ENCODE data around the gene STRIT1. TPM values are rescaled to one million over a fixed set of nuclear protein-coding genes. Genes with fewer than 3 reads are reported as not detected.

Gene STRIT1
- total and polyA plus RNA-seq, 7 experiments from 2014 or later = not detected

DNA sequence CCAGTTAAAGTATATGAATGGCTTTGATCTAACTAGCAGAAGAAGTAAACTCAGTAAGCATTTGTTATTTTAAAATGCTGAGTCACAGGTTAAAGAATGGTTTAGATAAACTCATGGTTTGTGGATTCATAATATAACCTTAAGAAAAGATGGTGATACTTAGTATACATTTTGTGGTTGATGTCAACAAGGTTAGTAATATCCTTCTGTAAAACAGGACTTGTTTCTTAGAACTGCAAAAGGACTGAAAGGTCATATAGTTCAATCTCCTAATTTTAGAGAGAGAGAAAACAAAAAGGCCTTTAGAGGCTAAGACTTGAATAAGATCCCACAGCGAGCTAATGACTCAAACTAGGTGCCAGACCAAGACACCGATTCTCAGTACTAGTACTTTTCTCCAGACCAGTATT, 50.0 kb downstream of the STRIT1 start:
- ChIA-PET POLR2A (no interaction called here), CTCF (no interaction called here)
- DNase-seq (no peak), ATAC-seq (no peak)
- H3K4me1 ChIP-seq (ENCODE audit: control insufficient read depth in 2 of 2, insufficient read depth in 2 of 2, low read length in 2 of 2) = no peaks in the 10 kb centered on the region
- Mint-ChIP-seq H3K4me1 (no peaks in the 10 kb centered on the region), H3K4me3 (no peak overlapping the region), H3K27me3 (peaks cover 0 to 17% (median 0%) of the 10 kb centered on the region in 5 donors), H3K9me3 (peaks cover 0 to 6% (median 2%) of the 10 kb centered on the region in 11 donors), H3K27ac (no peak overlapping the region), H3K36me3 (no peaks in the 10 kb centered on the region)
- H3K27me3 ChIP-seq (ENCODE audit: control insufficient read depth in 2 of 2, insufficient read depth in 2 of 2, low read length in 2 of 2) = no peaks in the 10 kb centered on the region
- intact Hi-C loops (cut with micrococcal nuclease) = no loop called here
- H3K36me3 ChIP-seq (ENCODE audit: control insufficient read depth in 2 of 3, insufficient read depth in 3 of 3, low read length in 3 of 3) = no peaks in the 10 kb centered on the region
- no peak overlapping the region for H3K4me3 ChIP-seq (ENCODE audit: low read length)
- H3K27ac ChIP-seq (ENCODE audit: low read depth, low read length) = no peak overlapping the region
- no peaks in the 10 kb centered on the region for H3K9me3 ChIP-seq (ENCODE audit: control insufficient read depth in 2 of 3, low read length in 3 of 3)

DNA sequence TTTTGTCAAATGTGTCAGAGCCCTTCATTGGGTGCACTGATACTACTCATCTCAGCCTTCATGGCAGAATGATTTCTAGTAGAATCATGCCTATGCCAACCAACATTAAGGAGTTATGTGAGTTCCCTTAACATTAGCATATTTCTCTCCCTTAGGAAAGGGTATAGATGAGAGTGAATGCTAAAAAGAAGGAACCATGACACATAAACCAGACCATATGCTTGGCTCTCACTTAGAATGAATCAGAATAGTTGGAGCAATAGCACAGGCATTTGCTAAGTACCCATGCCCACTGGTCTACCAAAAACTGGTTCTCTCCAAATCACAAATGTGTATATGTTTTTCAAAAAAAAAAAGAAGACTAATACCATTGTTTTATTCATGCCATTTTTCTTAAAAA, 51.1 kb downstream of the STRIT1 start:
- no peak overlapping the region for H3K27ac ChIP-seq (ENCODE audit: low read depth, low read length)
- no peak for ATAC-seq
- POLR2A ChIA-PET = no interaction called here

DNA sequence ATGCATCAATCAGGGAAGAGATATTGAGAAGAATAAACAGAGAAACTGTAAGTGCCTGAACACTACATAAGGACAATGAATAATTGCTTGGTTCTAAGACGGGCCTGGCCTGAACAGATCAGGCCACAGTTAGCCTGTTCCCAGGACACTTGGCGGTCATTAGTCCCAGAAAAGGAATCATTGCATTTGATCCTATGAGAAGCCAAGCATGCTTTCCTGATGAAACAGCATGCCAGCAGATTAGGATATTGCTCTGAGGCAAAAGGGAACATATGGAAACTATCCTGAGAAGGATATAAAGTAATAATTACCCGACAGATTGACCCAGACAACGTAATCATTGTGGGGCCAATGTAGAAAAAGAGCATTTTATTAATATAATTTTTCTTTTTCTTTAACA, 51.9 kb downstream of the STRIT1 start:
- Mint-ChIP-seq H3K27me3 (peaks cover 0 to 17% (median 0%) of the 10 kb centered on the region in 5 donors), H3K4me3 (no peak overlapping the region), H3K9me3 (peaks cover 0 to 6% (median 2%) of the 10 kb centered on the region in 11 donors), H3K4me1 (no peaks in the 10 kb centered on the region), H3K27ac (no peak overlapping the region), H3K36me3 (no peaks in the 10 kb centered on the region)
- no peak for ATAC-seq
- no peak for DNase-seq
- CTCF ChIA-PET = no interaction called here
- H3K4me1 ChIP-seq (ENCODE audit: control insufficient read depth in 2 of 2, insufficient read depth in 2 of 2, low read length in 2 of 2) = no peaks in the 10 kb centered on the region
- intact Hi-C loops (cut with micrococcal nuclease) = no loop called here
- H3K9me3 ChIP-seq (ENCODE audit: control insufficient read depth in 2 of 3, low read length in 3 of 3) = no peaks in the 10 kb centered on the region
- no peak overlapping the region for H3K27ac ChIP-seq (ENCODE audit: low read depth, low read length)
- POLR2A ChIA-PET = no interaction called here
- no peaks in the 10 kb centered on the region for H3K27me3 ChIP-seq (ENCODE audit: control insufficient read depth in 2 of 2, insufficient read depth in 2 of 2, low read length in 2 of 2)
- H3K36me3 ChIP-seq (ENCODE audit: control insufficient read depth in 2 of 3, insufficient read depth in 3 of 3, low read length in 3 of 3) = no peaks in the 10 kb centered on the region
- H3K4me3 ChIP-seq (ENCODE audit: low read length) = no peak overlapping the region

More for the DNA sequence above, 51.1 kb downstream of the STRIT1 start:
- Mint-ChIP-seq H3K36me3 (no peaks in the 10 kb centered on the region), H3K4me1 (no peaks in the 10 kb centered on the region), H3K9me3 (peaks cover 0 to 6% (median 2%) of the 10 kb centered on the region in 11 donors), H3K27ac (no peak overlapping the region), H3K27me3 (peaks cover 0 to 17% (median 0%) of the 10 kb centered on the region in 5 donors), H3K4me3 (no peak overlapping the region)
- H3K27me3 ChIP-seq (ENCODE audit: control insufficient read depth in 2 of 2, insufficient read depth in 2 of 2, low read length in 2 of 2) = no peaks in the 10 kb centered on the region
- H3K4me3 ChIP-seq (ENCODE audit: low read length) = no peak overlapping the region
- intact Hi-C loops (cut with micrococcal nuclease) = no loop called here
- DNase-seq = no peak
- no peaks in the 10 kb centered on the region for H3K4me1 ChIP-seq (ENCODE audit: control insufficient read depth in 2 of 2, insufficient read depth in 2 of 2, low read length in 2 of 2)
- no peaks in the 10 kb centered on the region for H3K36me3 ChIP-seq (ENCODE audit: control insufficient read depth in 2 of 3, insufficient read depth in 3 of 3, low read length in 3 of 3)
- no peaks in the 10 kb centered on the region for H3K9me3 ChIP-seq (ENCODE audit: control insufficient read depth in 2 of 3, low read length in 3 of 3)
- CTCF ChIA-PET = no interaction called here

Other genes starting within 250 kb of the STRIT1 start
- gene MME, start 213.4 kb downstream of the STRIT1 start, total RNA-seq = under 1 TPM in 2 of 5 experiments, not detected in 3; 0.54 to 0.56 TPM
- not detected for gene MME, start 213.4 kb downstream of the STRIT1 start, polyA plus RNA-seq

All from naive thymus-derived CD4-positive, alpha-beta T cell (primary cell).